Activated CD8-positive, alpha-beta memory T cell treated with anti-CD3 and anti-CD28 coated beads, Interleukin-2, amount 10 ng/mL, durations not matched to agents 7 days and 5 days (primary cell): ENCODE results near the gene AP1S1. TPM values are rescaled to one million over a fixed set of nuclear protein-coding genes. Genes with fewer than 3 reads are reported as not detected.
"Not testable (repeated sequence)": the region's sequence is repeated elsewhere in the genome, so short reads cannot be mapped to it uniquely, and the experiment has no call there.

Experiments used
- ATAC-seq: fragments of 150-1000 bp; cut with Tn5 transposase; one replicate; pipeline ENCODE4 v1.10.0; 2021; ENCODE audit warnings: moderate library complexity
- CTCF ChIA-PET: fragments of 350-600 bp; sonication (Branson Sonifier 250); formaldehyde crosslinking; loops from one replicate; lab custom pipeline; 2021; ENCODE audit warnings: antibody characterized with exemption; lab: Charles Lee
- DNase-seq: peaks from one replicate; pipeline ENCODE4 v3.0.0-alpha.2; 2020
- H3K27ac Mint-ChIP-seq: one replicate; pipeline ENCODE4 v1.8.0; 2021; ENCODE audit warnings: mild to moderate bottlenecking, mixed read lengths
- H3K27me3 Mint-ChIP-seq: one replicate; pipeline ENCODE4 v1.8.0; 2021; ENCODE audit warnings: mixed read lengths
- H3K36me3 Mint-ChIP-seq: one replicate; pipeline ENCODE4 v1.8.0; 2021; ENCODE audit warnings: mild to moderate bottlenecking, mixed read lengths
- H3K4me1 Mint-ChIP-seq: one replicate; pipeline ENCODE4 v1.8.0; 2021; ENCODE audit warnings: mixed read lengths
- H3K4me3 Mint-ChIP-seq: one replicate; pipeline ENCODE4 v1.8.0; 2021; ENCODE audit warnings: mild to moderate bottlenecking, moderate library complexity, mixed read lengths
- H3K9me3 Mint-ChIP-seq: one replicate; pipeline ENCODE4 v1.8.0; 2022; ENCODE audit warnings: low read depth, mixed read lengths
- total RNA-seq, 2 experiments: library from RNA; stranded (reverse); gene quantifications; one replicate each; pipeline ENCODE4 v1.2.3, GENCODE V29; 2021

The AP1S1 gene
- total RNA-seq, 2 experiments from 2014 or later: 49.9 to 51.7 TPM

DNA sequence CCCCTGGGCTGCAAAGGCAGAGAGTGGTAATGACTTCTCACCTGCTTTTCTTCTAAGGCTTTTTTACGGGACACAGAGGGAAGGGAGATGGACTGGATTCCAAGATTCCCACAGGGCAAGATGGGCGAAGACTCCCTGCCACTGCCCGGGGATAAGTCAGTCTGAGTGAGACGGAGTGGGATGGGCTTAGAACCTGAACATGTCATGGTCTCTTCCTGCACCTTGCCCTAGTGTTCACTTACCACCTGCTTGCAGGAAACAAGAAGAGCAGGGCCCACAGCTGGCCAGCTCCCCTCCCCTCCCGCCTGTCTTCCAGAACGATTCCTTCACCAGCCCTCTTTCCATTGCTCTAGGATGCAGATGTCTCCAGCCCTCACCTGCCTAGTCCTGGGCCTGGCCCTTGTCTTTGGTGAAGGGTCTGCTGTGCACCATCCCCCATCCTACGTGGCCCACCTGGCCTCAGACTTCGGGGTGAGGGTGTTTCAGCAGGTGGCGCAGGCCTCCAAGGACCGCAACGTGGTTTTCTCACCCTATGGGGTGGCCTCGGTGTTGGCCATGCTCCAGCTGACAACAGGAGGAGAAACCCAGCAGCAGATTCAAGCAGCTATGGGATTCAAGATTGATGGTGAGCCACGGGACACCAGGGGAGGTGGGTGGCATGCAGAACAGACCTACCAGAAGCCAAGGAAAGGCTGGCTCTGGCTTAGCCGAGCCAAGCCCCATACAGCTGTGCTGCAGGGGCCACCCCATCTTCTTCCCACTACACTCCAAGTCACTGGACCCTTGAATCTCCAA is 26.0 kb upstream of the AP1S1 start:
- H3K4me1 Mint-ChIP-seq: peaks cover 38% of the 10 kb centered on the region
- no peak overlapping the region for H3K27ac Mint-ChIP-seq
- no peaks in the 10 kb centered on the region for H3K36me3 Mint-ChIP-seq
- DNase-seq: no peak
- no peaks in the 10 kb centered on the region for H3K9me3 Mint-ChIP-seq
- ATAC-seq: no peak
- CTCF ChIA-PET: interaction anchor here (1.1 to 2.2 kb wide), 2 partner anchors 8 to 16 kb away, joined by 7 to 16 read pairs; no protein-coding TSS in a partner anchor
- no peak overlapping the region for H3K4me3 Mint-ChIP-seq
- peaks cover 54% of the 10 kb centered on the region for H3K27me3 Mint-ChIP-seq

DNA sequence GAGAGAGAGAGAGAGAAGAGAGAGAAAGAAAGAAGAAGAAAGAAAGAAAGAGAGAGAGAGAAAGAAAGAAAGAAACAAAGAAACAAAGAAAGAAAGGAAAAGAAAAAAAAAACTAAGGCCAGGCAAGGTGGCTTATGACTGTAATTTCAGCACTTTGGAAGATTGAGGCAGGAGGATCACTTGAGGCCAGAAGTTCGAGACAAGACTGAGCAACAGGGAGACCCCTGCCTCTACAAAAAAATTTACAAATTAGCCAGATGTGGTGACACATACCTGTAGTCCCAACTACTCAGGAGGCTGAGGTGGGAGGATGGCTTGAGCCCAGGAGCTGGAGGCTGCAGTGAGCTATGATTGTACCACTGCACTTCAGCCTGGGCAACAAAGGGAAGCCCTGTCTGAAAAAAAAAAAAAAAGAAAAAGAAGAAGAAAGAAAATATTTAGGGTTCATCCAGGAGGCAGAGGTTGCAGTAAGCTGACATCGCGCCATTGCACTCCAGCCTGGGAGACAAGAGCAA is 24.6 kb upstream of the AP1S1 start:
- ATAC-seq (no peak), DNase-seq (no peak)
- Mint-ChIP-seq H3K9me3 (no peaks in the 10 kb centered on the region), H3K4me3 (no peak overlapping the region), H3K27me3 (peaks cover 60% of the 10 kb centered on the region), H3K27ac (no peak overlapping the region), H3K4me1 (peaks cover 35% of the 10 kb centered on the region), H3K36me3 (no peaks in the 10 kb centered on the region)
- CTCF ChIA-PET: interaction anchor here (1.7 kb wide), 2 partner anchors 9 to 14 kb away, joined by 6 read pairs; no protein-coding TSS in a partner anchor

- Mint-ChIP-seq H3K27me3 (peaks cover 72% of the 10 kb centered on the region), H3K4me1 (peaks cover 17% of the 10 kb centered on the region)
- not testable (repeated sequence) for H3K36me3 Mint-ChIP-seq, ATAC-seq, H3K9me3 Mint-ChIP-seq, DNase-seq, H3K27ac Mint-ChIP-seq, H3K4me3 Mint-ChIP-seq
- CTCF ChIA-PET: interaction anchor here (0.8 to 4.0 kb wide), 2 partner anchors 11 to 238 kb away, joined by 4 to 20 read pairs; no protein-coding TSS in a partner anchor
Measured at GRCh38 chr7:101132626-101133600, 21.4 kb upstream of the AP1S1 start.

DNA sequence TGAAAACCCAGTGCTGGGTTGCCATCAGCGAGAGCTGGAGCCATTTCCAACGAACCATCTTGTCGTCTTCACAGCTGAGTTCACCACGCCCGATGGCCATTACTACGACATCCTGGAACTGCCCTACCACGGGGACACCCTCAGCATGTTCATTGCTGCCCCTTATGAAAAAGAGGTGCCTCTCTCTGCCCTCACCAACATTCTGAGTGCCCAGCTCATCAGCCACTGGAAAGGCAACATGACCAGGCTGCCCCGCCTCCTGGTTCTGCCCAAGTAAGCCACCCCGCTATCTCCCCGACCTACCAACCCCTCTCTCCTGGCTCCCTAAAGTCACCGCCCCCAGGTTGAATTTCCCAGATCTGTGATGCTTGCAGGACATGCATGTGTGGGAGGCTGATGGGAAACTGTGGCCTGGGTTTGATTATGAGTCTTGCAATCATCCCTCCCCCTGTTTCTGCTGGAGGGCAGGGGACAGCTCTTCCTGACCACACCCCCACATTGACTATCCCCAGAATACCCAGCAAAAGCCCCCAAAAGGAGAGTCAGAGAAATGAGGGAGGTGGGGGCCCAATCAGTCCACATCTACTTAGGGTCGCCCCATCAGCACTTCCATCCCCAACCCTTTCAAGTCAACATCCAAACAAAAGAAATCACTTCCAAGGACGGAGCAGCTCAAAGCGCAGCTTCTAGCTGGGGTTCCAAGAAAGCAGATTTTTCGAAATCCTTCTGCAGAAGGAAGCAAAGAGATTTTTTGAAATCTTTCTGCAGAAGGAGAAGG is 20.5 kb upstream of the AP1S1 start:
- Mint-ChIP-seq H3K36me3 (no peaks in the 10 kb centered on the region), H3K27me3 (peaks cover 67% of the 10 kb centered on the region)
- ATAC-seq: no peak

DNA sequence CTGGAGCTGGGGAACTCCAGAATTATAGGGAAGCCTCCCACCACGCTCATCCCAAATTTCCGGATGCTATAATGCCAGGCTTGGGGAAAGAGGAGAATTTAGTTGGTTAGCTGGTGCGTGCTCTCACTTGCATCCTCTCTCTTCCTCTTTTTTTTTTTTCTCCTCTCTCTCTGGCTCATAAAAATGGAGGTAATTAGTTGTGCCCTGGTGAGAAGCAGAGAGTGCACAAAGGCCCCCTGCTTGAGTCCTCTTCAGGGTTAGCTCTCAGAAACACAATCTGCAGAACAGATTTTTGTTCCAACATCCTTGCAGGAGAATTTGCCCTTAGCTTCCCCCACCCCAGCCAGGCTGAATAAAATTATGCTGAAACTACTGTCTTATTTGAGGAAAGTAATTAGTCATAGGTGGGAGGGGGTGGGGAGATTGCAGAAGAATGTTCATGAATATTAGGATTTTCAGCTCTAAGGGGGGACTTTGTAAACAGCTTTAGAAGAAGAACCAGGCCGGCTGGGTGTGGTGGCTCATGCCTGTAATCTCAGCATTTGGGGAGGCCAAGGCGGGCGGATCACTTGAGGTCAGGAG is 19.8 kb upstream of the AP1S1 start:
- H3K4me1 Mint-ChIP-seq: peaks cover 23% of the 10 kb centered on the region
- ATAC-seq (no peak), DNase-seq (no peak)
- H3K27ac Mint-ChIP-seq: no peak overlapping the region
- CTCF ChIA-PET: interaction anchor here (0.8 to 4.0 kb wide), 3 partner anchors 9 to 58 kb away, joined by 3 to 20 read pairs (median 4); no protein-coding TSS in a partner anchor
- H3K27me3 Mint-ChIP-seq: peaks cover 65% of the 10 kb centered on the region
- no peak overlapping the region for H3K4me3 Mint-ChIP-seq
- H3K36me3 Mint-ChIP-seq: no peaks in the 10 kb centered on the region
- H3K9me3 Mint-ChIP-seq: no peaks in the 10 kb centered on the region

More for the DNA sequence above, 20.5 kb upstream of the AP1S1 start:
- Mint-ChIP-seq H3K9me3 (no peaks in the 10 kb centered on the region), H3K4me1 (peaks cover 19% of the 10 kb centered on the region), H3K27ac (no peak overlapping the region), H3K4me3 (no peak overlapping the region)
- DNase-seq: no peak
- CTCF ChIA-PET: interaction anchor here (0.8 to 4.0 kb wide), 4 partner anchors 10 to 239 kb away, joined by 3 to 20 read pairs (median 4); no protein-coding TSS in a partner anchor

GRCh38 chr7:101137651-101138212 is 16.5 kb upstream of the AP1S1 start:
- H3K4me3 Mint-ChIP-seq: no peak overlapping the region
- H3K4me1 Mint-ChIP-seq: peaks cover 42% of the 10 kb centered on the region
- H3K36me3 Mint-ChIP-seq: no peaks in the 10 kb centered on the region
- DNase-seq (no peak), ATAC-seq (no peak)
- H3K9me3 Mint-ChIP-seq: no peaks in the 10 kb centered on the region
- H3K27me3 Mint-ChIP-seq: peaks cover 47% of the 10 kb centered on the region
- CTCF ChIA-PET: interaction anchor here (0.6 to 3.0 kb wide), 13 partner anchors 10 to 243 kb away, joined by 3 to 16 read pairs (median 4); partner anchors contain the start of genes SERPINE1 and VGF
- no peak overlapping the region for H3K27ac Mint-ChIP-seq

GRCh38 chr7:101138213-101138870 is 15.9 kb upstream of the AP1S1 start:
- H3K27me3 Mint-ChIP-seq: peaks cover 45% of the 10 kb centered on the region
- peaks cover 44% of the 10 kb centered on the region for H3K4me1 Mint-ChIP-seq
- H3K4me3 Mint-ChIP-seq: no peak overlapping the region
- peak overlapping the region; percentile 29 for H3K27ac Mint-ChIP-seq
- DNase-seq: peak; percentile 91
- no peaks in the 10 kb centered on the region for H3K36me3 Mint-ChIP-seq
- no peaks in the 10 kb centered on the region for H3K9me3 Mint-ChIP-seq
- peak; percentile 97 for ATAC-seq
- CTCF ChIA-PET: interaction anchor here (0.6 to 3.0 kb wide), 13 partner anchors 9 to 244 kb away, joined by 3 to 16 read pairs (median 6); partner anchors contain the start of genes SERPINE1 and VGF

- peaks cover 46% of the 10 kb centered on the region for H3K4me1 Mint-ChIP-seq
- no peak overlapping the region for H3K4me3 Mint-ChIP-seq
- no peaks in the 10 kb centered on the region for H3K9me3 Mint-ChIP-seq
- H3K36me3 Mint-ChIP-seq: no peaks in the 10 kb centered on the region
- peaks cover 35% of the 10 kb centered on the region for H3K27me3 Mint-ChIP-seq
- no peak for ATAC-seq
- no peak for DNase-seq
- no peak overlapping the region for H3K27ac Mint-ChIP-seq
- CTCF ChIA-PET: interaction anchor here (0.9 to 5.6 kb wide), 9 partner anchors 14 to 150 kb away, joined by 3 to 90 read pairs (median 5); partner anchors contain the start of genes AP1S1, PLOD3, SERPINE1 and VGF
Measured at GRCh38 chr7:101140339-101140699, 14.0 kb upstream of the AP1S1 start.

GRCh38 chr7:101140746-101141382 is 13.4 kb upstream of the AP1S1 start:
- Mint-ChIP-seq H3K4me1 (peaks cover 46% of the 10 kb centered on the region), H3K4me3 (no peak overlapping the region), H3K36me3 (no peaks in the 10 kb centered on the region), H3K27ac (peak overlapping the region; percentile 24), H3K9me3 (no peaks in the 10 kb centered on the region), H3K27me3 (peaks cover 32% of the 10 kb centered on the region)
- DNase-seq (no peak), ATAC-seq (no peak)
- CTCF ChIA-PET: interaction anchor here (0.7 to 5.6 kb wide), 11 partner anchors 14 to 149 kb away, joined by 3 to 90 read pairs (median 5); partner anchors contain the start of genes AP1S1, PLOD3, SERPINE1 and VGF

DNA sequence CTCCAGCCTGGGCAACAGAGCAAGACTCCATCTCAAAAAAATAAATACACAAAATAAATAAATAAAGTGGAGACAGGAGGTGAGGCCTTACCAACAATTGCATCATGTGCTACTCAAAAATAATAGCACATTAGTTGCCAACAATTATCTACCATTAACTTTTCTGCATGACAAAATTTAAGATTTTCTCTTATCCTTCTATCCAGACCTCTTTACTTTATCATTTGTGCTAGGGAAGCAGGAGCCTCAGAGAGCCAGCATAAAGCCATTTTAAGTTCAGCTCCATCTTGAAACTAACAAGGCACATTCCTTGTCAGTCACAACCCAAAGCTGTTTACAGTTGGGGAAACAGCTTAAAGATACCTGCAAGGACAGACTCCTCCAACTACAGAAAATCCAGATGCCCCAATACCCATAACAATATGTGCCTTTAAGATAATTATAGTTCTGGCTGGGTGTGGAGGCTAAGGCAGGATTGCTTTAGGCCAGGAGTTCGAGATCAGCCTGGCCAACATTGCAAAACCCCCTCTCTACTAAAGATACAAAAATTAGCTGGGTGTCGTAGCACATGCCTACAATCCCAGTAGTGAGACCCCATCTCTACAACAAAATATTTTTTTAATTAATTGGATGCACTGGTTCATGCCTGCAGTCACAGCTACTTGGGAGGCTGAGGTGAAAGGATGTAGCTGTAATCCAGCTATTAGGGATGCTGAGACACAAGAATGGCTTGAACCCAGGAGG is 2.2 kb upstream of the AP1S1 start:
- CTCF ChIA-PET: interaction anchor here (0.6 to 9.1 kb wide), 4 partner anchors 9 to 130 kb away, joined by 3 to 90 read pairs (median 4); no protein-coding TSS in a partner anchor
- ATAC-seq: no peak
- H3K9me3 Mint-ChIP-seq: no peaks in the 10 kb centered on the region

More for the DNA sequence above, 2.2 kb upstream of the AP1S1 start:
- DNase-seq: no peak
- Mint-ChIP-seq H3K4me3 (no peak overlapping the region), H3K27ac (no peak overlapping the region), H3K4me1 (peaks cover 13% of the 10 kb centered on the region), H3K36me3 (peaks cover 2% of the 10 kb centered on the region), H3K27me3 (peaks cover 35% of the 10 kb centered on the region)
